Measurements from ENCODE around the gene DUT. TPM values are rescaled to one million over a fixed set of nuclear protein-coding genes. Genes with fewer than 3 reads are reported as not detected.

The DUT gene
- total and polyA plus RNA-seq, 2 of the 8 experiments (the other 6 are each of a cell fraction or from before 2014, with no cell fraction given) = 71.5 to 246 TPM

GRCh38 chr15:48365575-48365974, 34.3 kb downstream of the DUT start:
- Histone ChIP-seq H3K4ac (replicated peaks; ENCODE audit: insufficient read length, low read depth, low read length) (no peak overlapping the region), H3K9ac (replicated peaks in 1 of 4; ENCODE audit: extremely low read depth in 1 of 4, low read depth in 3 of 4, low read length in 3 of 4) (no peak overlapping the region), H2BK20ac (ENCODE audit: low read length) (no peak overlapping the region), H3K56ac (replicated peaks; ENCODE audit: insufficient read length, low read depth, low read length) (no peak overlapping the region), H3K9me3 (ENCODE audit: insufficient read depth in 2 of 2, low read depth in 1 of 2, low read length in 1 of 2) (no peaks in the 10 kb centered on the region), H3K79me2 (ENCODE audit: control insufficient read depth in 1 of 2, insufficient read depth in 2 of 2, low read length in 2 of 2) (no peaks in the 10 kb centered on the region), H3K4me1 (replicated peaks in 1 of 4; ENCODE audit: control insufficient read depth in 3 of 4, insufficient read depth in 4 of 4, low read length in 3 of 4) (no peaks in the 10 kb centered on the region), H3K23ac (ENCODE audit: insufficient read length) (no peak overlapping the region), H2BK15ac (ENCODE audit: low read length) (no peak overlapping the region), H3K4me2 (ENCODE audit: insufficient read depth in 1 of 2, low read depth in 2 of 2, low read length in 2 of 2) (no peak overlapping the region), H4K91ac (replicated peaks; ENCODE audit: insufficient read length, low read length) (no peak overlapping the region), H4K5ac (ENCODE audit: insufficient read length, low read depth, low read length) (no peak overlapping the region), H2BK120ac (replicated peaks; ENCODE audit: low read depth, low read length) (no peak overlapping the region), H3K27me3 (replicated peaks in 1 of 4; ENCODE audit: control insufficient read depth in 3 of 4, extremely low read depth in 1 of 4, insufficient read depth in 3 of 4, low read length in 3 of 4) (no peaks in the 10 kb centered on the region), H3K23me2 (ENCODE audit: low read depth, low read length) (no peaks in the 10 kb centered on the region), H3K27ac (ENCODE audit: low read depth, low read length) (no peak overlapping the region), H2BK12ac (ENCODE audit: low read depth, low read length) (no peak overlapping the region), H4K8ac (ENCODE audit: extremely low read depth, insufficient read depth, low read length) (no peak overlapping the region), H2AFZ (ENCODE audit: low read length) (no peak overlapping the region), H3K79me1 (ENCODE audit: low read depth, low read length) (no peaks in the 10 kb centered on the region), H4K20me1 (replicated peaks in 1 of 2; ENCODE audit: control insufficient read depth in 1 of 2, insufficient read depth in 2 of 2, low read length in 2 of 2) (no peaks in the 10 kb centered on the region), H3K18ac (ENCODE audit: extremely low read depth, low read length) (no peak overlapping the region), H2AK5ac (ENCODE audit: low read depth, low read length) (no peak overlapping the region), H3K14ac (ENCODE audit: insufficient read length) (no peak overlapping the region), H3K4me3 (ENCODE audit: extremely low read depth in 1 of 4, insufficient read depth in 2 of 4, low read depth in 3 of 4, low read length in 4 of 4) (no peak overlapping the region), H3K36me3 (ENCODE audit: control insufficient read depth in 2 of 4, insufficient read depth in 4 of 4, low read length in 3 of 4) (no peaks in the 10 kb centered on the region), H2BK5ac (ENCODE audit: low read depth, low read length) (no peak overlapping the region)
- CTCF ChIA-PET (ENCODE audit: partially characterized antibody) = interaction anchor here (0.7 to 1.9 kb wide), 3 partner anchors 29 to 337 kb away, joined by 3 to 5 read pairs (median 4); no protein-coding TSS in a partner anchor
- WGBS, 2 experiments (ENCODE audit: extremely low coverage in 1 of 2, insufficient coverage in 1 of 2, insufficient read length in 1 of 2, insufficient replicate concordance in 2 of 2, low coverage in 1 of 2, low lambda C conversion rate in 2 of 2, missing lambda C conversion rate in 1 of 2) = 89% methylated on average over 1 of the region's 1 CpG; no CpG with 5 or more reads in 1 of the 2 experiments
- FAIRE-seq (no peak), DNase-seq (ENCODE audit: low read depth in 1 of 2, low spot score in 2 of 2) (no peak)
- POLR2A ChIA-PET (ENCODE audit: partially characterized antibody) = no interaction called here
- no peak for TF ChIP-seq CHD2 (IDR thresholded peaks at IDR 0.05; ENCODE audit: low read length)
- TF ChIP-seq ZNF274 (IDR thresholded peaks at IDR 0.05; ENCODE audit: borderline replicate concordance, extremely low read depth, low read length) = no peak
- TF ChIP-seq SRF (IDR thresholded peaks at IDR 0.05; ENCODE audit: low read depth, low read length) = no peak
- no peak for TF ChIP-seq HDAC6 (IDR thresholded peaks at IDR 0.05; ENCODE audit: low read depth, low read length)
- TF ChIP-seq BCL11A (IDR thresholded peaks at IDR 0.05; ENCODE audit: low read depth in 2 of 2, low read length in 2 of 2) = no peak
- TF ChIP-seq CTCF (IDR thresholded peaks at IDR 0.05; ENCODE audit: control extremely low read depth in 1 of 3, insufficient read depth in 1 of 3, low read depth in 1 of 3, low read length in 3 of 3) = no peak
- no peak for TF ChIP-seq RXRA (IDR thresholded peaks at IDR 0.05; ENCODE audit: insufficient read depth, low read depth, low read length)
- no peak for TF ChIP-seq KDM1A (IDR thresholded peaks at IDR 0.05; ENCODE audit: borderline replicate concordance, low read length)
- no peak for TF ChIP-seq TEAD4 (IDR thresholded peaks at IDR 0.05; ENCODE audit: low read depth, low read length)
- TF ChIP-seq CEBPB (IDR thresholded peaks at IDR 0.05; ENCODE audit: low read depth, low read length) = no peak
- TF ChIP-seq BACH1 (IDR thresholded peaks at IDR 0.05; ENCODE audit: low read length) = no peak
- no peak for TF ChIP-seq GTF2F1 (IDR thresholded peaks at IDR 0.05; ENCODE audit: borderline replicate concordance, low read depth, low read length)

All from H1 (cell line).